ENCODE results near the gene CDKN2B-AS1.

The CDKN2B-AS1 gene

DNA sequence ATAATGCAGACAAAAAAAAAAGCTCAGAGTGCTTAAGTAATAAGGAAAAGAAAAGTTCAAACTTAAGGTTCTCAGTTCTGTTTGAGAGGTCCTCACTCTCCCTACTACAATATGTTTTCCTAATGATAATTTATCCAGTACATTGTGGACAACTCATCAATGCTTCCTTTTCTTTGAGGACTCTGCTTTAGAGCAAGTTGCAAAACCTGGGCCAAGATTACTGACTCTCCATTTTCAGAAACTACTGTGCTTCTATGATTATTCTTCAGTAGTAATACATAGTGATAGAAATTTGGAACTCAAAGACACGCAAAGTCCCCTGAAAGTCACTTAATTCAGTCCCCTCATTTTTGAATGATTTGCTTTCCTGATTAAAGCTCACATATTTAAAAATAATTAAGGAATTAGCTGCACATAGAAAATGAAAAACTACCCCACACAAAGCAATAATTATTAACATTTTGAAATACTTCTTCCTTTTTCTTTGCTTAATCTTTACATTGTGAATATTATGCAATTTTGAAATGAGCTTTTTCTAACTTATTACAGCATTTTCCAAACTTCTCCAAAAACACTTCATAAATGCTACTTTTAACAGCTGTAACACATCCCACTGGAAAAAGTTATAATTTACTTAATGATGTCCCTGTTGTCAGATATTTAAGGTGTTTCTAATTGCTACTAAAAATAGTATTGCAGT is 11.6 kb upstream of the CDKN2B-AS1 start:
- no peak for DNase-seq

DNA sequence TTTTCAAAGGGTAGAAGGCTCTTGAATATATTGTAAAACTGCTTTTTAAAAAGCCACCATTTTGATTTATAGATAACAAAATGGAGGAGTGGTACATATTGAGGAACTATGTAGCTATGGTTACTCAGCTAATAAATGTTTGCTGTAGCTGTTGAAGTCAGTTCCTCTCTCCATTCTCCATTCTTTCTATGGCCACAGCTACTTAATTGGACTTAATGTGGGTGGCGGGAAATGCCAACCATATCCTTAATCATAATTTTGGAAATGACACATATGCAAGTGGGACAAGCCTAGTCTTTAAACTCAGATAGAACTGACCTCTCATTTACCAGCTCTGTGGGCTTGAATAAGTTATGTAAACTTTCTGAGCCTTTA is 11.0 kb upstream of the CDKN2B-AS1 start:
- no peak for DNase-seq

DNA sequence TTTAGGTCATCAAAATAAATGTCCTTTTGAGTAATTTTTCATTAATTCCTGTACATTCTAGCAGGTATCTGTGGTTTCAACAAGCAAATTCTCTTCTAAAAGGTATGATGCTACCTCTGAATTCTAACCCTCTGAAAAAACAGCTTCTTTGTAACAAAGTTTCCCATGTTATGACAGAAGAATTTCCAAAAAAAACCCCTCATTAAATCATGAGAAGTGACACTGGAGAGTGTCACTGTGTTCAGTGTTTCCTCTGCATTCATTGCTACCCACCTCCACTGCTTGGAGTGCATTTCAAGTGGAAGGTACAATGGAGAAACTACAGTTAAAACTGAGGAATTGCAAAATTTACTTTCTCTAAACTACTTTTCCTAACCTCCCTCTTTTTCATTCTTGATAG is 10.5 kb upstream of the CDKN2B-AS1 start:
- DNase-seq: no peak

- DNase-seq: no peak
Measured at GRCh38 chr9:21985964-21986667, 8.5 kb upstream of the CDKN2B-AS1 start.

- no peak for DNase-seq
Measured at GRCh38 chr9:21988056-21988990, 6.3 kb upstream of the CDKN2B-AS1 start.

DNA sequence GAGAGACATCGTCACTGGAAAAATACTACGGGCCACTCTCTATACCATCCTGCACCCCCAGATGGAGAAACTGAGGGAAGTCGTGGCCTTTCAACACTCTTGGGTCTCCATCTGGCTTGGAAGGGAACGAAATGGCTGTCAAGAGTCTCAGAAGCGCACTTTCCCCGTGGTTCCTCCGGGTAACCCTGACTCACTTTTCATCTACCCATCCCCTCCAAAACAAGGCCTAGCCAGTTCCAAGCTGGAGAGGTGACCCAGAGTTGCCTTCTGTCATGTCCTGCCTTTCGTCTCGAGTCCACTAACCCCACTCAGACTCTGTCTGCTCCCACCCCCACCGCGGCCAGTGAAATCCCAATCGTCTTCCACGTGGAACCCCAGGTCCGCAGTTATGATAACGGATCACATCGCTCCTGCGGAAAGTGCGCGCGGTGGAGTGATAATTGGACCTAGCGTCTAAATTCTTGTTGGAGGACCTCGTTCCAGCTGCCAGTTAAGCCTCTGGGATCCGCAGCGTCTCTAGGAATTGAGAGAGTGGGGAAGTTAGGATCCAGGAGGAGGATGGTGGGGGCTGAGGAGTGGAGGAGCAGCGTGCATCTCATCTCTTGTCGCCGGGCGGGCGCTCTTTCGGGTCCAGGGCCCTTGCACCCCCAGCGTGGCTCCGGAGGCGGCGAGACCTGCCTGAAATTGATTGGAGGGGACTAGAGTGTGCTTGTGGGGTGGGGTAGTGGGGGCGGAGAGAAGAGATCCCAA is 5.0 kb upstream of the CDKN2B-AS1 start:
- DNase-seq: no peak

DNA sequence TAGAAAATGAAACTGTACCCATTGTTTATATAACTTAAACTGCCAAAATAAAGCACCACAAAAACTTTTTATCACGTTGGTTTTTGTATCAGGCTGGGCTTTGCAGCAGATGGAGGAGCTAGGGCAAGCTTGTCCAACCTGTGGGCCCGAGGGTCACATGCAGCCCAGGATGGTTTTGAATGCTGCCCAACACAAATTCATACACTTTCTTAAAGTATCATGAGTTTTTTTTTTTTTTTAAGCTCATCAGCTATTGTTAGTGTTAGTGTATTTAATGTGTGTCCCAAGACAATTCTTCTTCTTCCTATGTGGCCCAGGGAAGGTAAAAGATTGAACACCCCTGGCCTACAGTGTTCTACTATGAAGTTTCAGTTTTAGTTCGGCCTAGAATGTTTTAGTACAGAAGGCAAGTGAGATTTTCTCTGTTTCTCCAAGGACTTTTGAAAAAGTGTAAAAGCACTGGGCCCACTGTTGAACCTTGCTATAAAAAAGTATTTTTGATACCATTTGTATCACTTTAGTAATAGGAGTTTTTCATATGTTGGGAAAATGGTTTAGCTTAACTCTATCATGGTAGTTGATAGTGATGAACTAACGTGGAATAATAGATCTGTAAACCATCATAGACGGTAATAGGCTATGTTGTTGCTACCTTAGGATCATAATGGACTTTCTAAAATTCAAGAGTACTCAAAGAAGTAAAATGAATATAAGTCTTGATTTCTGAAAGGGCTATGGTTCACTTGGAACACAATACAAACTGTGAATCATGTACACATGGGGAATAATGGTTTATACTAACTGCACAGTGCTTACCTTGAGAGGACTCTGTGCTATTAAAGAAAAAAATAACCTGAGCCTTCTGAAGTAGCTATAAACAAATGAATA is 3.3 kb upstream of the CDKN2B-AS1 start:
- DNase-seq: no peak

DNA sequence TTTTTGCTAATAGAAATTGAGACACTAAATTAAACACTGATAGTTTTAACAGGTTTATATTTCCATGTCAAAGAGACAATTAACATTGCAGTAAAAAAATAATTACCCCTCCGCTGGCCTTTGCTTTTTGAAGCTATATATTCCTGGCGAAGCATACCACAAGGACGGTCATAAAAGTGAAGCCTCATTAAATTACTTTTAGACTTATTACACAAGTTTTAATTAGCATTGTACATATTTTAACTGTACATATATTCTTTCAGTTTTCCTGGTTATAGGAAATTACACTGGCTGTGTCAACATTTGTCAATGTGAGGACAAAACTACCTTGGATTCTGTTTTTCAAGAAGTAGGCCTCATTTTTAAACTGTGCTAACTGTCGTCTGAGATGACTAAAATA is 1.6 kb upstream of the CDKN2B-AS1 start:
- DNase-seq: no peak

DNA sequence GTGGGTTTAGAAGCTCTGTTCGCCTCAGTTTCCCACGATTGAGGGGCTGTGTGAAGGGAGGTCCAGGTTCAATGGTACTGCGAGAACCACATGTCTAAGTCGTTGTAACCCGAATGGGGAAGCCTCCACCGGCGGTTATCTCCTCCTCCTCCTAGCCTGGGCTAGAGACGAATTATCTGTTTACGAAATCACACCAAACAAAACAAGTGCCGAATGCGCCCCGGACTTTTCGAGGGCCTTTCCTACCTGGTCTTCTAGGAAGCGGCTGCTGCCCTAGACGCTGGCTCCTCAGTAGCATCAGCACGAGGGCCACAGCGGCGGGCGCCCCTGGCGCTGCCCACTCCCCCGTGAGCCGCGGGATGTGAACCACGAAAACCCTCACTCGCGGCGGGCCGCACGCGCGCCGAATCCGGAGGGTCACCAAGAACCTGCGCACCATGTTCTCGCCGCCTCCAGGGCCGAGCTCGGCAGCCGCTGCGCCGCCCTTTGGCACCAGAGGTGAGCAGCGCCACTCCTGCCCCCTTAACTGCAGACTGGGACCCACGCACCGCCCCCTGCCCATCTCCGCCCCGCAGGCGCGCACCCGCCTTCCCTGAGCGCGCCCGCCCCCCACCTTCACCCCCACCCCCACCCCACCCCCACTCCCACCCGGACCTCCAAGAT is 567 bp upstream of the CDKN2B-AS1 start, which contains the start of gene CDKN2A:
Gene CDKN2A (minus strand): TSS at position 500 of the 663 bp plus-strand sequence.
- peak; percentile 58 for DNase-seq

DNA sequence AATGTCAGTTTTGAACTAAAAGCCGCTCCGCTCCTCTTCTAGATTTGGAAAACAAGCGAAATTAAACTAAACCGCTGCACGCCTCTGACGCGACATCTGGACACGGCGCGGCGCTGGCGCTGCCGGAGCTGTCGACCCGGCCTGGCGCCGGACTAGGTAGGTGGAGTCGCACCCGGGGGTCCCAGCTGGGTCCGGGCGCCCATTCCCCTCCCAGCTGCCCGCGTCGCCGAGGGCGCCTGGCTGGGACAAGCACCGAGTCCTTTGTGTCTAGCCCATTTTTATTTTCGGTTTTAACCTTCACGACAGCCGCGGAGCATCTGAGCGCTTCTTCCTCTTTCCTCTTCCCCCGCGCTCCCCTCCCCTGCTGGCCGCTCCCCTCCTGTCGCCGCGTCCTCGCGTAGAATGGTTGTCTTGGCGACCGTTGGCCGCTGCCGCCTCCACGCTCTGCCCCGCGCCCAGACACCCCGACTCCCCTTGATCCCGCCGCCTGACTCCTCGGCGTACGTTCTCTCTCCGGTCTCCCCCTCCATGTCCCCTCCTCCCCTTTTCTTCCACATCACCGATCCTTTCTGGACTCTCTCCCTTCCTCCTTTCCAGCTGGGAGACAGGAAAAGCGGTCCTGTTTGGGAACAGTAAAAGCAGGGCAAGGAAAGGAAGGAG is 545 bp downstream of the CDKN2B-AS1 start:
- DNase-seq: peak; percentile 68

GRCh38 chr9:21995666-21996398 is 1.2 kb downstream of the CDKN2B-AS1 start:
- peak; percentile 34 for DNase-seq

DNA sequence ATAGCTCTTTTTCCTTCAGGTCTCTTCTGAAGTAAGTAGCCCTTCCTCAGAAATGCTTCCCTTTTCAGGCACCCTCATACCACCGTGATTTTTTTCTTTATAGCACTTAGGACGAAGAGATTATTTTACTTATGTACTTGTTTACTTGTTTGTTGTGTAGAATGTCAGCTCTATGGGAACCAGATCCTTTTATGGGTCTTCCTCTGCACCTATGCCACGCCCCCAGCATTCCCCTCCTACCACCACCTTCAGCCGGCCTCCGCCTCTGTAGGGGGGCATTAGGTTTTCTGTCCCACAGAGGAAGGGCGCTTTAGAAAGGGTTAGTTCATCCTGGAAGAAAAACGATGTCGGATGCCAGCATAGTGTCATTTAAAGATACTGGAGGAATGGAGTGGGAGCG is 1.8 kb downstream of the CDKN2B-AS1 start:
- DNase-seq: no peak

DNA sequence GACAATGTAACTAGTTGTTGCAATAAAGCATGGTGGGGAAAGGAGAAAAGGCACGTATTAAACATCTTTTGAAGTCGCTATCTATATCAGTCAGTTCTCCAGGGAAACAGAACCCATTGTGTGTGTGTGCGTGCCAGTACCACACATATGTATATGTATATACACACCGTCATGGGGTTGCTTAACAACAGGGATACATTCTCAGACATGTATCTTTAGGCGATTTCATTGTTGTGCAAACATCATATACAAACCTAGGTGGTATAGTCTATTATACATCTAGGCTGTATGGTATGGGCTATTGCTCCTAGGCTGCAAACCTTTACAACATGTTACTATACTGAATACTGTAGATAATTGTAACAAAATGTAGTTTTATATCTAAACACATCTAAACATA is 2.3 kb downstream of the CDKN2B-AS1 start:
- no peak for DNase-seq

- DNase-seq: no peak
Measured at GRCh38 chr9:21997480-21997879, 2.9 kb downstream of the CDKN2B-AS1 start.

- DNase-seq: no peak
Measured at GRCh38 chr9:21998026-21998425, 3.4 kb downstream of the CDKN2B-AS1 start.

DNA sequence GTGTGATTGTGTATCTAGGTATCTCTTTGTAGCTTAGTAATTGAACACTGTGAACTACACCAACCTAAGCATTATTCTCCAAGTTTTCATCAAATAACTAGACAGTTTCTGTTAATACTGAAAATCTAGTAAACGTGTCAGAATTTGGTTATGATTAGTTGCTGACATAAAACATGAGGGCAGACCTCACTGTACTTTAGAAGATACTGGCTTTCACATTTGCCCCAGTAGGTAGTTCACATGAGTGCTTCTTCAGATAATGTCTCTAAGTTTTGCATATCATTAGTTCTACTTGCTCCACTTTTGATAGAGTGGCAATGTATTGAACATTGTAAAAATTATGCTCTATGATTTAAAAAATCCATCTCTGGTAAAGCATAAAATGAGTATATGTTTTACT is 7.4 kb downstream of the CDKN2B-AS1 start:
- no peak for DNase-seq

DNA sequence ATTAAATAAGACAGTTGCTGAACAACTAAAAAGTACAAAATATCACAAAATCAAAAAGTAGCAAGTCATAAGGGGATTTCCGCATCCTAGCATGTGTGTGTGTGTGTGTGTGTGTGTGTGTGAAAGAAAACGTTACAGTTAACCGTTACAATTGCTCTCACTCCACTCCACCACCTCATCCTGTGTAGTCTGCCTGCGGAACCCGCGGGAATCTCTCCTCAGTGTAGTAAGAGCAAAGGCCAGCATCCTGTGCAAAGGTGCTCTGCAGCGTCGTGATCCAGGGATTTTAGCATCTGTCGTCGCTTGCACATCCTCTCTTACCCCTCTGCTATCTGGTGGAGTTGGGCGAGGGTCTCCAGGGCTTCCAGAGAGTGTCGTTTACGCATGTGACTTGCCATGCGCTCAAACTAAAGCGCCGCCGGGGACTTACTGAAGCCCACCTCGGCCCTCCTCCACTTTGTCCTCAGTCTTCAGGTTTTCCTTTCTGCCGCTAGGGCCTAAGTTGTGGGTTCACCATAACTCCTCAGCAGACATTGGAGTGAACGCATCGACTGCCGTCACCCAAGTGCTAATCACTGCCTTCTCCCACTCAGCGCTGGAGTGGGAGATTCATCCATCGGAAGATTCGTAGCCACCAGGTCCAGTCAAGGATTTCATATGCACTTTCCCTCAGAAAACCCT is 10.6 kb downstream of the CDKN2B-AS1 start:
- DNase-seq: no peak

GRCh38 chr9:22005702-22006606 is 11.4 kb downstream of the CDKN2B-AS1 start:
- DNase-seq: no peak
